Suprapubic skin (tissue), 3 donors: ENCODE measurements around the gene KIF4A.

ENCODE experiments used
- CTCF ChIP-seq, 2 donors: fragments of 200-600 bp in 1 of 2; fragments of 450-650 bp in 1 of 2; sonication (generic) in 1 of 2; IDR thresholded peaks; one replicate each; pipeline ENCODE4 v1.5.1; 2016 to 2019; ENCODE audit warnings: antibody characterized with exemption in 2 of 2, mild to moderate bottlenecking in 1 of 2, moderate library complexity in 1 of 2
- POLR2AphosphoS5 ChIP-seq, 3 donors: sonication (generic); formaldehyde crosslinking; IDR thresholded peaks; one replicate each; pipeline ENCODE4 v1.6.1; 2017; ENCODE audit warnings: antibody characterized with exemption in 3 of 3

DNA sequence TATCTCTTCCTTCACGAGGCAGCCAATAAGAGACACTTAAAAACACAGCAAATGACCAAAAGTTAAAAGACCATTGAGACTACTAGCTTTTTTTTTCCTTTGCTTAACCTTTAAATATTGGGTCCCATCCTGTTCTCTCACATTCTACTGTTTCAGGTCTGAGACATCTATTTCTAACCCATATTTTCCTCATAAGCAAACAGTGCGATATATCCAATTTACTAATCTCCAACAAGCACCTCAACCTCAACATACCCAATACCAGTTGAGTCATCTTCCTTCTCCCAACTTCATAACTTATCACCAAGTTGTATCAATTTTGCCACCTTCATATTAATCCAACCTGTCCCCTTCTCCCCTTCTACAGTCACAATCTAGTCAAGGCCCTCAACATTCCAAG, 48.4 kb upstream of the KIF4A start:
- TF ChIP-seq CTCF (IDR thresholded peaks at IDR 0.05) (no peak), POLR2AphosphoS5 (IDR thresholded peaks at IDR 0.05) (no peak)
